ENCODE measurements around the gene DEPP1. TPM values are rescaled to one million over a fixed set of nuclear protein-coding genes. Genes with fewer than 3 reads are reported as not detected.
A peak's percentile ranks its signal among the peaks of the same experiment; 100 is the strongest.

Gene DEPP1
- total RNA-seq, 3 donors from 2014 or later: 14.8 to 19.0 (median 18.1) TPM

DNA sequence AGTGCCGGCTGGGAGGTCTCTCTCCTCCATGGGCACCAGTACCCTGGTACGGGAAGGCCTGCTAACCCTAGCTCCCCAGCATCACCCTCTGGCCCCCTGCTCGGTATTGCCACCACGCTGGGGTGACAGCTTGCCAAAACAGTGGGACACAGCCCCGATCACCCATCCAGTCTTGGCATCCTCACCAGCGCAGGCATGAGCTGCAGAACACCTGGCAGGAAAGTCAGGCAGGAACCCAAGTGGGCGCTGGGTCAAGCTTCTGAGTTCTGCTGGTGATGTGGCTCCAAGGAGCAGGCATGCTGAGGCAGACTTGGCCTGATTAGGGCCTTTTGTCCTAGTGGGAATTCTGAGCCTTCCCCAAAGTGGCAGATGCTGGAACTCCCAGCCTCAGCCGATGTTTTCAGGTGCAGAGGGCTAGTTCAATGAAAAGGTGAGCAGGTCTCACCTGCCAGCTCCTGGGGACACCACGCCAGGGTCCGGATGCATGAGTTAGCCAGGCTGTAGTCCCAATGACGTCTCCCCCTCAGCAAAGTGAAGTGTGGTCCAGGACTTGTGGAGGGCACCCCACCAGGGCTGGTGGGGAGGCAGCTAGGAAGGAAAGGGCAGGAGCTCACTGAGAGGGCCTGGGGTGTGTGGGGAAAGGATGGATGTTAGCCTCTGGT lies 13.6 kb upstream of the DEPP1 start:
- H3K9me3 ChIP-seq: no peaks in the 10 kb centered on the region
- DNase-seq (peak in 2 of 3 donors; percentile 1 to 37), ATAC-seq (no peak)
- TF ChIP-seq, protein P1, sequence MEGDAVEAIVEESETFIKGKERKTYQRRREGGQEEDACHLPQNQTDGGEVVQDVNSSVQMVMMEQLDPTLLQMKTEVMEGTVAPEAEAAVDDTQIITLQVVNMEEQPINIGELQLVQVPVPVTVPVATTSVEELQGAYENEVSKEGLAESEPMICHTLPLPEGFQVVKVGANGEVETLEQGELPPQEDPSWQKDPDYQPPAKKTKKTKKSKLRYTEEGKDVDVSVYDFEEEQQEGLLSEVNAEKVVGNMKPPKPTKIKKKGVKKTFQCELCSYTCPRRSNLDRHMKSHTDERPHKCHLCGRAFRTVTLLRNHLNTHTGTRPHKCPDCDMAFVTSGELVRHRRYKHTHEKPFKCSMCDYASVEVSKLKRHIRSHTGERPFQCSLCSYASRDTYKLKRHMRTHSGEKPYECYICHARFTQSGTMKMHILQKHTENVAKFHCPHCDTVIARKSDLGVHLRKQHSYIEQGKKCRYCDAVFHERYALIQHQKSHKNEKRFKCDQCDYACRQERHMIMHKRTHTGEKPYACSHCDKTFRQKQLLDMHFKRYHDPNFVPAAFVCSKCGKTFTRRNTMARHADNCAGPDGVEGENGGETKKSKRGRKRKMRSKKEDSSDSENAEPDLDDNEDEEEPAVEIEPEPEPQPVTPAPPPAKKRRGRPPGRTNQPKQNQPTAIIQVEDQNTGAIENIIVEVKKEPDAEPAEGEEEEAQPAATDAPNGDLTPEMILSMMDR (IDR thresholded peaks at IDR 0.05): no peak
- no peak overlapping the region for H3K4me3 ChIP-seq
- no peaks in the 10 kb centered on the region for H3K36me3 ChIP-seq (ENCODE audit: low read depth)
- intact Hi-C loops (cut with DNase I, micrococcal nuclease): no loop called here
- H3K4me1 ChIP-seq (ENCODE audit: low read depth): no peaks in the 10 kb centered on the region

DNA sequence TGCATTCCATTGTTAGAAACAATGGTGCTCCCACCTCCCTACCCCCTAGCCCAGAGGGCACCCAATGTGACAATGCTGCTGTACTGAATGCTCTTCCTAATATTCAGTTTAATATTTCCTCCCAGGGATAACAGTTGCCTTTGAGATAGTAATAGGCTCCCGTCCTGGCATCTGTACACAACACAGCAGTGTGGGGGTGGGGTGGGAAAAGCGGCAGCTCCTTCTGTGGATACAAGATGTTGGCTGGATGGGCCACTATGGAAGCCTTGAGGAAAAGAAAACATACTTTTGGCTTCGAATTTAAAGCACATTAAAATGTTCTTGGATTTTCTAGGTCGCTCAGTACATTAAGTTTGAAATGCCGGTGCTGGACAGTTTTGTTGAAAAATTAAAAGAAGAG lies 13.0 kb upstream of the DEPP1 start:
- ATAC-seq (no peak), DNase-seq (peak in 1 of 3 donors; percentile 4)
- no peaks in the 10 kb centered on the region for H3K36me3 ChIP-seq (ENCODE audit: low read depth)
- intact Hi-C loops (cut with DNase I, micrococcal nuclease): no loop called here
- no peaks in the 10 kb centered on the region for H3K9me3 ChIP-seq
- TF ChIP-seq, protein P1 (IDR thresholded peaks at IDR 0.05): no peak
- H3K4me1 ChIP-seq (ENCODE audit: low read depth): no peaks in the 10 kb centered on the region
- H3K4me3 ChIP-seq: no peak overlapping the region

DNA sequence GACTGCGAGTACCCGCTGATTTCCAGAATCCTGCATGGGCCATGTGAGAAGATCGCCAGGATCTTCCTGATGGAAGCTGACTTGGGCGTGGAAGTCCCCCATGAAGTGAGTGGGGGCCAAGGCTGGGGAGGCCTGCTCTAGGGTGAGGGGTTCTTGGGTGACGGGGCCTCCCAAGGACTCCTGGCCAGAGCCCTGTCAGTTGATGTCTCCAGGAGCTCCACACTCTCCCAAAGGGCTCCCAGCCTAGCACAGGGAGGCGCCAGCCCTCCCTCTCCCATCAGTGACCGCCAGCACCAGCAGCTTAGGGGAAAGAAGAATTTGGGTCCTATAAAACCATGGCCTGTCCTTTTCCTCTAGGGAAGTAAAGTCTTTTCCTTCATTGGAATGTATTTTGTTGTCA lies 12.4 kb upstream of the DEPP1 start:
- intact Hi-C loops (cut with DNase I, micrococcal nuclease): no loop called here
- no peak for DNase-seq
- no peaks in the 10 kb centered on the region for H3K4me1 ChIP-seq (ENCODE audit: low read depth)
- ATAC-seq: no peak
- H3K36me3 ChIP-seq (ENCODE audit: low read depth): no peaks in the 10 kb centered on the region
- H3K9me3 ChIP-seq: no peaks in the 10 kb centered on the region
- TF ChIP-seq, protein P1 (IDR thresholded peaks at IDR 0.05): no peak
- no peak overlapping the region for H3K4me3 ChIP-seq

DNA sequence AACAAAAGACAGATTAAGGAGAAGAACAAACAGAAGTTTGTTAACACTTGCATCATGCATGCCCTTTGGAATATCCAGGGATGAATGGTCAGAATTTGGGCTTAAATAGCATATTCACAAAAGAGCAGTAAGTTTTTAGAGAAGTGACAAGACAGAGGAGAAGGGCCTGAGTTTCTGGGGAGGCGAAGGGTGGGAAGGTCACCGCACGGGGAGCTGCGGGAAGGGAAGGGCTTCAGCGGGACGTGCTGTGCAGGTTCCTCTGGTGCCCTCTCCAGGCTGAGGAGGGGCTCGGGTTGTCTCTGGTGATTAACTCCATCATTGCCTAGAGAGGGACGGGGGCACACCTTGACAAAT lies 11.7 kb upstream of the DEPP1 start:
- peaks cover 2% of the 10 kb centered on the region for H3K4me1 ChIP-seq (ENCODE audit: low read depth)
- TF ChIP-seq, protein P1 (IDR thresholded peaks at IDR 0.05): no peak
- intact Hi-C loops (cut with DNase I, micrococcal nuclease): no loop called here
- peak in 1 of 3 donors; percentile 1 for DNase-seq
- H3K4me3 ChIP-seq: no peak overlapping the region
- no peak for ATAC-seq
- no peaks in the 10 kb centered on the region for H3K36me3 ChIP-seq (ENCODE audit: low read depth)
- H3K9me3 ChIP-seq: no peaks in the 10 kb centered on the region

DNA sequence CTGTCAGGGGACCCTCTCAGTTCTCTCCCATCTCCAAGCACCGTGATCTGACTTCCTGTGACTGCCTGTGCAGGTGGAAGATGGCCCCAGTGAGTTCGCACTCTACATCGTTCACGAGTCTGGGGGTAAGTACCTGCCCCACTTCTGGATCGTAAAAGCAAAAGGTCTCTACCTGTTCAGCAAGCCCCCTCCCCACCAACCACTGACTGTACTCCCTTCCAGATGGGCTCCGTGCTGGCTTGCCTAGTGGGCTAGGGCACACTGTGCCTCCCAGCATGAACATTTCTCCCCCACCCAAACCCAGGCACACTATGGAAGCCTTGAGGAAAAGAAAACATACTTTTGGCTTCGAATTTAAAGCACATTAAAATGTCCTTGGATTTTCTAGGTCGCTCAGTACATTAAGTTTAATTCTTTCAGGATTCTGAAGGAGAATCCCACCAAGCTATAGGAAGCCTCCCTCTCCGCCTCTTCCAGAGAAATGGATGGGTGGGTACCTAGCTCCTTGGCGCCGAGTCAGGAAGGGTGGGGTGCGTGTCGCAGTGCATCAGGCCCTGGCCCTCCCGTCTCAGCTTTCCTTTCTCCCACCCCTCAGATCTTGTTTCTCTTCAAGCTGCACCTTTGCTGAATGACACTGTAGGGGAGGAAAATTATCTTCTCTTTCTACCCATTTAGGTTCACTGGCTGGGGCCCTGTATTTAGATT lies 11.1 kb upstream of the DEPP1 start:
- H3K9me3 ChIP-seq: no peaks in the 10 kb centered on the region
- intact Hi-C loops (cut with DNase I, micrococcal nuclease): no loop called here
- DNase-seq (peak in 1 of 3 donors; percentile 1), ATAC-seq (no peak)
- H3K36me3 ChIP-seq (ENCODE audit: low read depth): no peaks in the 10 kb centered on the region
- TF ChIP-seq, protein P1 (IDR thresholded peaks at IDR 0.05): no peak
- no peak overlapping the region for H3K4me3 ChIP-seq
- peaks cover 2% of the 10 kb centered on the region for H3K4me1 ChIP-seq (ENCODE audit: low read depth)
